Hepatocyte (in vitro differentiated cells): ENCODE data around the gene CD55.

Experiments used
- CTCF ChIP-seq: fragments of 200-600 bp; sonication (generic); IDR thresholded peaks from 2 replicates; pipeline ENCODE4 v1.5.1; 2016; ENCODE audit warnings: antibody characterized with exemption, mild to moderate bottlenecking; ENCODE audit not compliant: poor library complexity
- EZH2 ChIP-seq: fragments of 200-600 bp; sonication (generic); IDR thresholded peaks from 2 replicates; pipeline ENCODE4 v1.6.1; 2016; ENCODE audit warnings: antibody characterized with exemption, mild to moderate bottlenecking, borderline replicate concordance

- no peak for TF ChIP-seq CTCF
- no peak for TF ChIP-seq EZH2
These were observed 77.5 kb downstream of the CD55 start for GRCh38 chr1:207398986-207399385.
